ENCODE data around the gene GMPS. TPM values are rescaled to one million over a fixed set of nuclear protein-coding genes. Genes with fewer than 3 reads are reported as not detected.
"Not testable (repeated sequence)": the region's sequence is repeated elsewhere in the genome, so short reads cannot be mapped to it uniquely, and the experiment has no call there.

The GMPS gene
- polyA plus RNA-seq, 1 donor: 42.2 TPM

- Histone ChIP-seq H3K9me3 (ENCODE audit: control insufficient read depth, low read depth, low read length) (peaks cover 5% of the 10 kb centered on the region), H3K27ac (ENCODE audit: low read length) (no peak overlapping the region), H3K4me3 (ENCODE audit: low read length) (no peak overlapping the region), H3K27me3 (ENCODE audit: control insufficient read depth, insufficient read depth, low read length) (no peaks in the 10 kb centered on the region), H3K4me1 (ENCODE audit: control insufficient read depth, insufficient read depth, low read length) (no peaks in the 10 kb centered on the region), H3K36me3 (ENCODE audit: control insufficient read depth, insufficient read depth, low read length) (no peaks in the 10 kb centered on the region)
- no CpG with 5 or more reads among the region's 8 CpGs for WGBS (ENCODE audit: insufficient coverage, low lambda C conversion rate)
- DNase-seq: peak in 1 of 2 donors; percentile 10
These were observed 89.6 kb downstream of the GMPS start for GRCh38 chr3:155960060-155960459.

GRCh38 chr3:155961044-155961443 lies 90.6 kb downstream of the GMPS start:
- WGBS (ENCODE audit: insufficient coverage, low lambda C conversion rate): no CpG with 5 or more reads among the region's 5 CpGs

GRCh38 chr3:155963570-155963969 lies 93.1 kb downstream of the GMPS start:
- no peak for DNase-seq
- H3K9me3 ChIP-seq (ENCODE audit: control insufficient read depth, low read depth, low read length): peaks cover 5% of the 10 kb centered on the region
- WGBS (ENCODE audit: insufficient coverage, low lambda C conversion rate): 94% methylated on average over 2 of the region's 2 CpGs
- H3K27ac ChIP-seq (ENCODE audit: low read length): no peak overlapping the region
- H3K4me3 ChIP-seq (ENCODE audit: low read length): no peak overlapping the region
- no peaks in the 10 kb centered on the region for H3K36me3 ChIP-seq (ENCODE audit: control insufficient read depth, insufficient read depth, low read length)
- H3K4me1 ChIP-seq (ENCODE audit: control insufficient read depth, insufficient read depth, low read length): no peaks in the 10 kb centered on the region
- no peaks in the 10 kb centered on the region for H3K27me3 ChIP-seq (ENCODE audit: control insufficient read depth, insufficient read depth, low read length)

More at GRCh38 chr3:155961044-155961443, 90.6 kb downstream of the GMPS start:
- H3K4me3 ChIP-seq (ENCODE audit: low read length); DNase-seq; H3K4me1 ChIP-seq (ENCODE audit: control insufficient read depth, insufficient read depth, low read length); H3K9me3 ChIP-seq (ENCODE audit: control insufficient read depth, low read depth, low read length); H3K27ac ChIP-seq (ENCODE audit: low read length); H3K36me3 ChIP-seq (ENCODE audit: control insufficient read depth, insufficient read depth, low read length); H3K27me3 ChIP-seq (ENCODE audit: control insufficient read depth, insufficient read depth, low read length): not testable (repeated sequence)

- no peaks in the 10 kb centered on the region for H3K36me3 ChIP-seq (ENCODE audit: control insufficient read depth, insufficient read depth, low read length)
- no peak overlapping the region for H3K27ac ChIP-seq (ENCODE audit: low read length)
- no peaks in the 10 kb centered on the region for H3K4me1 ChIP-seq (ENCODE audit: control insufficient read depth, insufficient read depth, low read length)
- no peak overlapping the region for H3K4me3 ChIP-seq (ENCODE audit: low read length)
- DNase-seq: no peak
- no peaks in the 10 kb centered on the region for H3K9me3 ChIP-seq (ENCODE audit: control insufficient read depth, low read depth, low read length)
- no peaks in the 10 kb centered on the region for H3K27me3 ChIP-seq (ENCODE audit: control insufficient read depth, insufficient read depth, low read length)
- WGBS (ENCODE audit: insufficient coverage, low lambda C conversion rate): no CpG with 5 or more reads among the region's 2 CpGs
These were observed 99.9 kb downstream of the GMPS start for GRCh38 chr3:155970398-155970797.

- no peaks in the 10 kb centered on the region for H3K27me3 ChIP-seq (ENCODE audit: control insufficient read depth, insufficient read depth, low read length)
- no peak overlapping the region for H3K27ac ChIP-seq (ENCODE audit: low read length)
- no peaks in the 10 kb centered on the region for H3K9me3 ChIP-seq (ENCODE audit: control insufficient read depth, low read depth, low read length)
- H3K4me1 ChIP-seq (ENCODE audit: control insufficient read depth, insufficient read depth, low read length): no peaks in the 10 kb centered on the region
- H3K4me3 ChIP-seq (ENCODE audit: low read length): no peak overlapping the region
- no peaks in the 10 kb centered on the region for H3K36me3 ChIP-seq (ENCODE audit: control insufficient read depth, insufficient read depth, low read length)
- 51% methylated on average over 2 of the region's 4 CpGs for WGBS (ENCODE audit: insufficient coverage, low lambda C conversion rate)
- peak in 1 of 2 donors; percentile 30 for DNase-seq
These were observed 102.6 kb downstream of the GMPS start for GRCh38 chr3:155972885-155973584.

- Histone ChIP-seq H3K4me3 (ENCODE audit: low read length) (no peak overlapping the region), H3K27me3 (ENCODE audit: control insufficient read depth, insufficient read depth, low read length) (no peaks in the 10 kb centered on the region), H3K9me3 (ENCODE audit: control insufficient read depth, low read depth, low read length) (no peaks in the 10 kb centered on the region), H3K36me3 (ENCODE audit: control insufficient read depth, insufficient read depth, low read length) (no peaks in the 10 kb centered on the region), H3K27ac (ENCODE audit: low read length) (no peak overlapping the region), H3K4me1 (ENCODE audit: control insufficient read depth, insufficient read depth, low read length) (no peaks in the 10 kb centered on the region)
- WGBS (ENCODE audit: insufficient coverage, low lambda C conversion rate): 92% methylated on average over 2 of the region's 3 CpGs
- no peak for DNase-seq
These were observed 107.9 kb downstream of the GMPS start for GRCh38 chr3:155978324-155978723.

- H3K27me3 ChIP-seq (ENCODE audit: control insufficient read depth, insufficient read depth, low read length): no peaks in the 10 kb centered on the region
- H3K4me1 ChIP-seq (ENCODE audit: control insufficient read depth, insufficient read depth, low read length): no peaks in the 10 kb centered on the region
- no peaks in the 10 kb centered on the region for H3K9me3 ChIP-seq (ENCODE audit: control insufficient read depth, low read depth, low read length)
- H3K4me3 ChIP-seq (ENCODE audit: low read length): no peak overlapping the region
- DNase-seq: no peak
- no peaks in the 10 kb centered on the region for H3K36me3 ChIP-seq (ENCODE audit: control insufficient read depth, insufficient read depth, low read length)
- WGBS (ENCODE audit: insufficient coverage, low lambda C conversion rate): 100% methylated on average over 2 of the region's 3 CpGs
- H3K27ac ChIP-seq (ENCODE audit: low read length): no peak overlapping the region
These were observed 109.3 kb downstream of the GMPS start for GRCh38 chr3:155979746-155980145.

- H3K4me1 ChIP-seq (ENCODE audit: control insufficient read depth, insufficient read depth, low read length): no peaks in the 10 kb centered on the region
- no peak overlapping the region for H3K27ac ChIP-seq (ENCODE audit: low read length)
- H3K36me3 ChIP-seq (ENCODE audit: control insufficient read depth, insufficient read depth, low read length): no peaks in the 10 kb centered on the region
- H3K4me3 ChIP-seq (ENCODE audit: low read length): no peak overlapping the region
- 62% methylated on average over 3 of the region's 3 CpGs for WGBS (ENCODE audit: insufficient coverage, low lambda C conversion rate)
- no peaks in the 10 kb centered on the region for H3K27me3 ChIP-seq (ENCODE audit: control insufficient read depth, insufficient read depth, low read length)
- H3K9me3 ChIP-seq (ENCODE audit: control insufficient read depth, low read depth, low read length): no peaks in the 10 kb centered on the region
- DNase-seq: no peak
These were observed 111.2 kb downstream of the GMPS start for GRCh38 chr3:155981669-155982068.

GRCh38 chr3:155983834-155984474 lies 113.5 kb downstream of the GMPS start:
- Histone ChIP-seq H3K9me3 (ENCODE audit: control insufficient read depth, low read depth, low read length) (no peaks in the 10 kb centered on the region), H3K27me3 (ENCODE audit: control insufficient read depth, insufficient read depth, low read length) (no peaks in the 10 kb centered on the region), H3K4me3 (ENCODE audit: low read length) (no peak overlapping the region), H3K36me3 (ENCODE audit: control insufficient read depth, insufficient read depth, low read length) (no peaks in the 10 kb centered on the region), H3K27ac (ENCODE audit: low read length) (no peak overlapping the region), H3K4me1 (ENCODE audit: control insufficient read depth, insufficient read depth, low read length) (no peaks in the 10 kb centered on the region)
- DNase-seq: no peak
- whole genome bisulfite sequencing (ENCODE audit: insufficient coverage, low lambda C conversion rate): no CpG with 5 or more reads among the region's 1 CpG

GRCh38 chr3:155984791-155985417 lies 114.5 kb downstream of the GMPS start:
- no CpG with 5 or more reads among the region's 6 CpGs for WGBS (ENCODE audit: insufficient coverage, low lambda C conversion rate)
- no peak overlapping the region for H3K27ac ChIP-seq (ENCODE audit: low read length)

More at GRCh38 chr3:155984791-155985417, 114.5 kb downstream of the GMPS start:
- H3K36me3 ChIP-seq (ENCODE audit: control insufficient read depth, insufficient read depth, low read length): no peaks in the 10 kb centered on the region
- no peaks in the 10 kb centered on the region for H3K27me3 ChIP-seq (ENCODE audit: control insufficient read depth, insufficient read depth, low read length)
- no peak overlapping the region for H3K4me3 ChIP-seq (ENCODE audit: low read length)
- no peak for DNase-seq
- no peaks in the 10 kb centered on the region for H3K4me1 ChIP-seq (ENCODE audit: control insufficient read depth, insufficient read depth, low read length)
- H3K9me3 ChIP-seq (ENCODE audit: control insufficient read depth, low read depth, low read length): no peaks in the 10 kb centered on the region

Measured in large intestine (tissue), 3 donors.